GM12891 (cell line): ENCODE measurements around the gene ZNF484.
"Not testable (repeated sequence)": the region's sequence is repeated elsewhere in the genome, so short reads cannot be mapped to it uniquely, and the experiment has no call there.

ENCODE experiments used
- PAX5 ChIP-seq: IDR thresholded peaks from 2 replicates; pipeline ENCODE4 v1.6.1; 2011; ENCODE audit warnings: low read length, moderate library complexity, mild to moderate bottlenecking; ENCODE audit not compliant: insufficient read depth, severe bottlenecking
- POLR2A ChIP-seq: IDR thresholded peaks from 2 replicates; pipeline ENCODE4 v1.6.1; 2011; ENCODE audit warnings: low read depth, low read length, control low read depth
- POLR2AphosphoS5 ChIP-seq: IDR thresholded peaks from 2 replicates; pipeline ENCODE4 v1.6.1; 2011; ENCODE audit warnings: low read depth, low read length, control low read depth
- SPI1 ChIP-seq: IDR thresholded peaks from 2 replicates; pipeline ENCODE4 v1.6.1; 2011; ENCODE audit warnings: low read depth, low read length, control low read depth
- TAF1 ChIP-seq: IDR thresholded peaks from 2 replicates; pipeline ENCODE4 v1.6.1; 2011; ENCODE audit warnings: low read depth, low read length, control low read depth

- not testable (repeated sequence) for TF ChIP-seq POLR2A, POLR2AphosphoS5, SPI1, TAF1, PAX5
Observed at GRCh38 chr9:92796337-92796804, 81.5 kb downstream of the ZNF484 start.
